ENCODE data around the gene ENTHD1. TPM values are rescaled to one million over a fixed set of nuclear protein-coding genes. Genes with fewer than 3 reads are reported as not detected.

ENTHD1 gene
- total RNA-seq, 1 experiment from 2014 or later, result not detected

DNA sequence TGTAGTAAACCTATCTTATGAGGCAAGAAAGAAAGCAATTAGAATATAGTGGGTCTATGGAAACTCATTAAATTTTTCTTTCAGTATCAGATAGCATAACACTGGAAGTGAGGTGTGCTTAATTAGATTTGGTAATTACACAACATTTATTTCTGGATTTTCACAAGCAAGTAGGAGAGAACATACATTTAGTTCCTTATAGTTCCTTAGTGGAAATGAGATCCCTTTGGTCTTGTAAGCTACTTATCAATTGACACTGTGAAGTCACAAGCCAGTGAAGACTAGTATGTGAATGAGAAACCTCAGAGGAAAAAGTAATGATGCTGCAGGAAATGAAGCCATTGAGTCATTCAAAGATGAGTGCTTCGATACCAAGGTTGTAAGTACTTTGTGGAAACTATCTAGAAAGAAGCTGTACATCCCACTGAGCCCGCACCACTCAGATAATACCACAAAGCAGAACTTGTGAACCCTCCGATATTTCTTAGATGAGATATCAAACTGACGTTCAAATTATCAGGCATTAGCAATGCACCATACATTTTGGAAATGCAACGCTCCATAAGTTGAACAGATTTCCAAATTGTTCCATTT lies 53.5 kb downstream of the ENTHD1 start:
- H3K27me3 Mint-ChIP-seq (ENCODE audit: low read depth), result peaks cover 10% of the 10 kb centered on the region
- no peaks in the 10 kb centered on the region for H4K20me1 ChIP-seq (ENCODE audit: control insufficient read depth, insufficient read depth, insufficient read length)

More for the DNA sequence above, 53.5 kb downstream of the ENTHD1 start:
- H3K79me1 ChIP-seq (ENCODE audit: insufficient read depth, low read depth, low read length, poor library complexity, severe bottlenecking), result no peaks in the 10 kb centered on the region
- Mint-ChIP-seq H3K36me3 (ENCODE audit: insufficient read depth in 1 of 3, low read depth in 3 of 3) (no peaks in the 10 kb centered on the region), H3K4me1 (no peaks in the 10 kb centered on the region), H3K9me3 (no peaks in the 10 kb centered on the region), H3K27ac (no peak overlapping the region), H3K4me3 (no peak overlapping the region)
- H3K79me2 ChIP-seq (ENCODE audit: insufficient read depth, low read length), result no peaks in the 10 kb centered on the region
- no peak overlapping the region for H3K27ac ChIP-seq (ENCODE audit: insufficient read length, low read depth, low read length)
- H3K23ac ChIP-seq (ENCODE audit: insufficient read length, low read depth, low read length), result no peak overlapping the region
- H3K4me1 ChIP-seq (ENCODE audit: insufficient read depth, low read length), result no peaks in the 10 kb centered on the region
- H4K8ac ChIP-seq (replicated peaks; ENCODE audit: insufficient read length, low read depth, low read length), result no peak overlapping the region
- no peak overlapping the region for H3K4ac ChIP-seq (ENCODE audit: low read depth, low read length)
- H4K5ac ChIP-seq (ENCODE audit: insufficient read length, low read depth, low read length), result no peak overlapping the region
- H3K9me3 ChIP-seq (ENCODE audit: control insufficient read depth, low read depth, low read length), result no peaks in the 10 kb centered on the region
- H2BK15ac ChIP-seq (ENCODE audit: low read depth, low read length), result no peak overlapping the region
- H3K23me2 ChIP-seq (ENCODE audit: insufficient read length, low read depth, low read length, poor library complexity, severe bottlenecking), result no peaks in the 10 kb centered on the region
- H3K14ac ChIP-seq (ENCODE audit: insufficient read depth, low read length), result no peak overlapping the region
- TF ChIP-seq, protein P1, sequence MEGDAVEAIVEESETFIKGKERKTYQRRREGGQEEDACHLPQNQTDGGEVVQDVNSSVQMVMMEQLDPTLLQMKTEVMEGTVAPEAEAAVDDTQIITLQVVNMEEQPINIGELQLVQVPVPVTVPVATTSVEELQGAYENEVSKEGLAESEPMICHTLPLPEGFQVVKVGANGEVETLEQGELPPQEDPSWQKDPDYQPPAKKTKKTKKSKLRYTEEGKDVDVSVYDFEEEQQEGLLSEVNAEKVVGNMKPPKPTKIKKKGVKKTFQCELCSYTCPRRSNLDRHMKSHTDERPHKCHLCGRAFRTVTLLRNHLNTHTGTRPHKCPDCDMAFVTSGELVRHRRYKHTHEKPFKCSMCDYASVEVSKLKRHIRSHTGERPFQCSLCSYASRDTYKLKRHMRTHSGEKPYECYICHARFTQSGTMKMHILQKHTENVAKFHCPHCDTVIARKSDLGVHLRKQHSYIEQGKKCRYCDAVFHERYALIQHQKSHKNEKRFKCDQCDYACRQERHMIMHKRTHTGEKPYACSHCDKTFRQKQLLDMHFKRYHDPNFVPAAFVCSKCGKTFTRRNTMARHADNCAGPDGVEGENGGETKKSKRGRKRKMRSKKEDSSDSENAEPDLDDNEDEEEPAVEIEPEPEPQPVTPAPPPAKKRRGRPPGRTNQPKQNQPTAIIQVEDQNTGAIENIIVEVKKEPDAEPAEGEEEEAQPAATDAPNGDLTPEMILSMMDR (conservative IDR thresholded peaks at IDR 0.05), result no peak
- no peak overlapping the region for H3K9ac ChIP-seq (ENCODE audit: extremely low read depth, insufficient read length, low read length)
- WGBS (ENCODE audit: extremely low coverage, insufficient read length, low lambda C conversion rate), result no CpG with 5 or more reads among the region's 5 CpGs
- no peak overlapping the region for H3K4me2 ChIP-seq (ENCODE audit: insufficient read depth, insufficient read length, low read length)
- no peak overlapping the region for H3K56ac ChIP-seq (ENCODE audit: insufficient read length, low read depth, low read length)
- no peak overlapping the region for H2BK20ac ChIP-seq (ENCODE audit: low read depth, low read length, poor library complexity, severe bottlenecking)
- no peak overlapping the region for H3T11ph ChIP-seq (ENCODE audit: low read length)
- H4K91ac ChIP-seq (ENCODE audit: insufficient read length, low read depth, low read length), result no peak overlapping the region
- no peak overlapping the region for H2BK12ac ChIP-seq (ENCODE audit: insufficient read length, low read depth, low read length)
- no peak overlapping the region for H2BK120ac ChIP-seq (ENCODE audit: low read depth, low read length, poor library complexity, severe bottlenecking)
- no peak overlapping the region for H2BK5ac ChIP-seq (ENCODE audit: insufficient read length, low read length)
- no peak overlapping the region for H2AFZ ChIP-seq (ENCODE audit: low read length)
- H2AK5ac ChIP-seq (ENCODE audit: insufficient read length, low read length), result no peak overlapping the region
- no peak for DNase-seq
- H3K18ac ChIP-seq (ENCODE audit: insufficient read length, low read depth, low read length), result no peak overlapping the region
- no peaks in the 10 kb centered on the region for H3K27me3 ChIP-seq (ENCODE audit: insufficient read depth, low read length)
